Lower leg skin (tissue), 4 donors: ENCODE data around the gene PTPN13. TPM values are rescaled to one million over a fixed set of nuclear protein-coding genes. Genes with fewer than 3 reads are reported as not detected.

Source experiments
- DNase-seq, 2 donors: peaks; one replicate each; pipeline ENCODE4 v3.0.0-alpha.2; 2019; ENCODE audit warnings: low spot score in 2 of 2
- H3K4me3 ChIP-seq: fragments of 200-600 bp; sonication (generic); 2 replicates; pipeline ENCODE4 v1.5.1; 2017; ENCODE audit warnings: mild to moderate bottlenecking, low read depth; ENCODE audit not compliant: poor library complexity, severe bottlenecking
- CTCF ChIP-seq, 3 donors: fragments of 450-650 bp; IDR thresholded peaks; one replicate each; pipeline ENCODE4 v1.5.1; 2016; ENCODE audit warnings: antibody characterized with exemption in 3 of 3, mild to moderate bottlenecking in 3 of 3, moderate library complexity in 2 of 3
- POLR2A ChIP-seq, 2 donors: fragments of 450-650 bp; IDR thresholded peaks; one replicate each; pipeline ENCODE4 v1.6.1; 2016 to 2017; ENCODE audit warnings: antibody characterized with exemption in 2 of 2, mild to moderate bottlenecking in 1 of 2, moderate library complexity in 1 of 2
- WGBS, 2 donors: methylation state at CpG; one replicate each; pipeline ENCODE4 v1.1.5; 2018; 5-methylcytosine and 5-hydroxymethylcytosine counted together
- intact Hi-C: fragments of 100-400 bp; cut with DNase I; formaldehyde crosslinking; loops from one replicate; pipeline ENCODE4 v1.15.0; 2023; ENCODE audit warnings: low total_unique reads
- total RNA-seq, 4 donors: library from RNA; depleted of rRNA; stranded (reverse); fragments of >200 nt; gene quantifications; one replicate each; pipeline ENCODE4 v1.1.0, GENCODE V29; 2016

Gene PTPN13
- total RNA-seq, 4 donors from 2014 or later, result 98.7 to 135 (median 113) TPM

DNA sequence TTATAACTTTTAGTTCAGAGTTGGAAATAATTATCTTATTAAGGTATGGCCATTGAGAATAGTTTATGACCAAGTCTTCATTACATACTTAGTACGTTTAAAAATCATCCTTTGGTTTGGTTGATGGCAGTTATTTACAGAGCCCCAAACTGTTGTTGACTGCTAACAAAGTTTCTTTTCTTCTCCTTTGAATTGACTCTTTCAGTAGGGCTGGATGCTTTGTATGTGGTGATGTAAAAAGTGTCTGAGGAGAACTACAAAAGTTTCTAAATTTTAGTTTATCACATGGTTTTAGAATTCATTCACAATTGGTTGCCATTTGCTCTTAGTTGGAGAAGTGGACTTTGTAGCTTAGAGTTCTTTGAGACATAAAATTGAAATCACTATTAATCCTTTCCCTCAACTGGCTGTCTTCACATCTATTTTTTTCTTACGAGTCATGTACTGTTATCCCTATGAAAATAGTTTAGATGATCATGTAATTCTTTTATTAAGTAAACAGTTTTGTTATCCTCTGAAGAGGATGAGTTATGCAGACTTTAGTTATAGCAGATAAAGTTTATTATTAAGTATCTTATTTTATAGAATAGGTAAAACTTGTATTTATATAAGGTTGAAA lies 14.8 kb downstream of the PTPN13 start:
- H3K4me3 ChIP-seq, result no peak overlapping the region
- WGBS, 2 donors, result 68 to 84% methylated on average over 2 of the region's 2 CpGs
- DNase-seq, result no peak
- TF ChIP-seq CTCF (IDR thresholded peaks at IDR 0.05) (no peak), POLR2A (IDR thresholded peaks at IDR 0.05) (no peak)
- intact Hi-C loops, result loop anchor here (5.0 kb wide), 1 partner anchor 1457 kb away; no protein-coding TSS in a partner anchor

GRCh38 chr4:86611757-86612156 lies 17.6 kb downstream of the PTPN13 start:
- no peak overlapping the region for H3K4me3 ChIP-seq
- DNase-seq, result no peak
- WGBS, 2 donors, result 83 to 91% methylated on average over 2 of the region's 2 CpGs
- TF ChIP-seq CTCF (IDR thresholded peaks at IDR 0.05), result no peak
- no peak for TF ChIP-seq POLR2A (IDR thresholded peaks at IDR 0.05)
- intact Hi-C loops, result no loop called here

GRCh38 chr4:86613734-86614133 lies 19.6 kb downstream of the PTPN13 start:
- intact Hi-C loops, result no loop called here
- WGBS, 2 donors, result 92 to 94% methylated on average over 2 of the region's 2 CpGs
- H3K4me3 ChIP-seq, result no peak overlapping the region
- no peak for DNase-seq
- TF ChIP-seq POLR2A (IDR thresholded peaks at IDR 0.05) (no peak), CTCF (IDR thresholded peaks at IDR 0.05) (no peak)

DNA sequence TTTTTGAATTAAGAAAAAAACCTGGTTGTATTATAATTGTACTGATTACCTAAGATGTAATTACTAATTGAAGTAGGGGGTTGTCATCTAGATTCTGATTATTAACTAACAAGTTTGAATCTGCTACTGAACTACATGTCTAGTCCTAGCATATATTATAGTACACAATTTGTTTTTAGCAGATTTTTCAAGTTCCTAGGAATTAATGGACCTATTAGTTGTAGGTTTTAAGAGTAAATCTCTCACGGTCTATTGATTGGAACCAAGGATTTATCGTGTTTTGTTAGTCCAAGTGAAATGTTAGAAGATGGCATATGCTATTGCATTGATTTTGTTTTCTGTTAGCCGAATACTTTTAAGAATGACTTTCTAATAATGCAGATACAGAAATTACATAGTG lies 20.8 kb downstream of the PTPN13 start:
- no peak overlapping the region for H3K4me3 ChIP-seq
- DNase-seq, result no peak
- TF ChIP-seq POLR2A (IDR thresholded peaks at IDR 0.05), result no peak
- no peak for TF ChIP-seq CTCF (IDR thresholded peaks at IDR 0.05)
- intact Hi-C loops, result no loop called here
- 92 to 95% methylated on average over 3 of the region's 3 CpGs for WGBS, 2 donors

GRCh38 chr4:86615501-86615900 lies 21.4 kb downstream of the PTPN13 start:
- DNase-seq, result no peak
- intact Hi-C loops, result no loop called here
- WGBS, 2 donors, result 41 to 52% methylated on average over 1 of the region's 1 CpG
- H3K4me3 ChIP-seq, result no peak overlapping the region
- no peak for TF ChIP-seq CTCF (IDR thresholded peaks at IDR 0.05)
- TF ChIP-seq POLR2A (IDR thresholded peaks at IDR 0.05), result no peak

DNA sequence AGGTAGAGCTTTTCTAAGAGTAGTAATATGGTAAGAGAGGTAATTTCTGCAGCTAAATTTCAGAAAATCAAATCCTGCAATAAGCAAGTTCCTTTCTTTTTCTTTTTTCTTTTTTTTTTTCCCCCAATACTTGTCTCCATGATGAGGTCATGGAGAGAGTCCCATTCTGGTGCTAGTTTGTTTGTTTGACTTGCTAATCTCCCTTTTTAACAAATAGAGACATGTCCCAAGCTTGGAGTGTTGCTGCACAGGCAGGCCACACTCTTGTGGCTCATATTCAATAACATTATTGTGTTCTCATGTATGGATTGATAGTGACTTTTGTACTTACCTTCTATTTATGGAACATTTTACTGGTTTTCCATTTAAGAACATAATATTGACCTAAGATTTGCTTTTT lies 25.5 kb downstream of the PTPN13 start:
- intact Hi-C loops, result no loop called here
- no peak for TF ChIP-seq CTCF (IDR thresholded peaks at IDR 0.05)
- H3K4me3 ChIP-seq, result no peak overlapping the region
- no peak for DNase-seq
